A549 (cell line): ENCODE data around the gene LASP1NB.

Experiments used
- MYC ChIP-seq: IDR thresholded peaks from 2 replicates; pipeline ENCODE4 v1.6.1; 2012; ENCODE audit warnings: mild to moderate bottlenecking, inconsistent platforms, low read length, improper control_type of control experiment, borderline replicate concordance
- RAD21 ChIP-seq, 2 experiments: fragments of >200 bp in 1 of 2; sonication (Bioruptor Twin) in 1 of 2; formaldehyde crosslinking in 1 of 2; IDR thresholded peaks in 1 of 2; conservative IDR thresholded peaks in 1 of 2; 2 replicates in 1 of 2; 3 replicates in 1 of 2; pipeline ENCODE4 v1.6.1; 2012 to 2018; ENCODE audit warnings: inconsistent platforms in 1 of 2
- SMC3 ChIP-seq: fragments of >200 bp; sonication (Bioruptor Twin); formaldehyde crosslinking; IDR thresholded peaks from 3 replicates; pipeline ENCODE4 v1.6.1; 2018; ENCODE audit warnings: inconsistent platforms
- TF ChIP-seq, protein P1 (sequence below): fragments of >200 bp; sonication (Bioruptor Twin); formaldehyde crosslinking; IDR thresholded peaks from 3 replicates; pipeline ENCODE4 v1.5.1; 2016
- TF ChIP-seq, protein P2 (sequence below): fragments of 450-650 bp; IDR thresholded peaks from 2 replicates; pipeline ENCODE4 v1.6.1; 2014; ENCODE audit warnings: antibody characterized with exemption

DNA sequence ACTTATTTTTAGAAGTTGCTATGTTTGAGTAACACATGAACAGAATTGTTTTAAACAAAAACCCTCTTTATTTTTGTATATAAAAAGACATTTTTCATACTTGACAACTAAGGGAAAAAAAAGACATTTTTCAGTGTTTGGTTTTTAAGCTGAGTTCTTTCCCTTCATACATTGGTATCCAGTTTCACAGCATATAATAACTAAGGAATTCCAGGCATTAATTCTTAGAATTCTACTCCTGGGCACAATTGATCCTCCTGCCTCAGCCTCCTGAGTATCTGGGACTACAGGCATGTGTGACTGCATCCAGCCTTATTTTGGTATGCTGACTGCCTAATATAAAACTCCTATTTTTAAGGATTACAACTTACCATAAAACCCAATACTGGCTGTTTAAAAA is 33.3 kb downstream of the LASP1NB start:
- TF ChIP-seq MYC (no peak), RAD21 (conservative IDR thresholded peaks at IDR 0.05 in 1 of 2, IDR thresholded peaks at IDR 0.05 in 1 of 2) (no peak), SMC3 (no peak)
- TF ChIP-seq, protein P1, sequence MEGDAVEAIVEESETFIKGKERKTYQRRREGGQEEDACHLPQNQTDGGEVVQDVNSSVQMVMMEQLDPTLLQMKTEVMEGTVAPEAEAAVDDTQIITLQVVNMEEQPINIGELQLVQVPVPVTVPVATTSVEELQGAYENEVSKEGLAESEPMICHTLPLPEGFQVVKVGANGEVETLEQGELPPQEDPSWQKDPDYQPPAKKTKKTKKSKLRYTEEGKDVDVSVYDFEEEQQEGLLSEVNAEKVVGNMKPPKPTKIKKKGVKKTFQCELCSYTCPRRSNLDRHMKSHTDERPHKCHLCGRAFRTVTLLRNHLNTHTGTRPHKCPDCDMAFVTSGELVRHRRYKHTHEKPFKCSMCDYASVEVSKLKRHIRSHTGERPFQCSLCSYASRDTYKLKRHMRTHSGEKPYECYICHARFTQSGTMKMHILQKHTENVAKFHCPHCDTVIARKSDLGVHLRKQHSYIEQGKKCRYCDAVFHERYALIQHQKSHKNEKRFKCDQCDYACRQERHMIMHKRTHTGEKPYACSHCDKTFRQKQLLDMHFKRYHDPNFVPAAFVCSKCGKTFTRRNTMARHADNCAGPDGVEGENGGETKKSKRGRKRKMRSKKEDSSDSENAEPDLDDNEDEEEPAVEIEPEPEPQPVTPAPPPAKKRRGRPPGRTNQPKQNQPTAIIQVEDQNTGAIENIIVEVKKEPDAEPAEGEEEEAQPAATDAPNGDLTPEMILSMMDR: no peak
- TF ChIP-seq, protein P2, sequence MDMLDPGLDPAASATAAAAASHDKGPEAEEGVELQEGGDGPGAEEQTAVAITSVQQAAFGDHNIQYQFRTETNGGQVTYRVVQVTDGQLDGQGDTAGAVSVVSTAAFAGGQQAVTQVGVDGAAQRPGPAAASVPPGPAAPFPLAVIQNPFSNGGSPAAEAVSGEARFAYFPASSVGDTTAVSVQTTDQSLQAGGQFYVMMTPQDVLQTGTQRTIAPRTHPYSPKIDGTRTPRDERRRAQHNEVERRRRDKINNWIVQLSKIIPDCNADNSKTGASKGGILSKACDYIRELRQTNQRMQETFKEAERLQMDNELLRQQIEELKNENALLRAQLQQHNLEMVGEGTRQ: no peak
